ENCODE measurements around the gene RAI1. TPM values are rescaled to one million over a fixed set of nuclear protein-coding genes. Genes with fewer than 3 reads are reported as not detected.

Gene RAI1
- total RNA-seq, 1 donor = 16.0 TPM

DNA sequence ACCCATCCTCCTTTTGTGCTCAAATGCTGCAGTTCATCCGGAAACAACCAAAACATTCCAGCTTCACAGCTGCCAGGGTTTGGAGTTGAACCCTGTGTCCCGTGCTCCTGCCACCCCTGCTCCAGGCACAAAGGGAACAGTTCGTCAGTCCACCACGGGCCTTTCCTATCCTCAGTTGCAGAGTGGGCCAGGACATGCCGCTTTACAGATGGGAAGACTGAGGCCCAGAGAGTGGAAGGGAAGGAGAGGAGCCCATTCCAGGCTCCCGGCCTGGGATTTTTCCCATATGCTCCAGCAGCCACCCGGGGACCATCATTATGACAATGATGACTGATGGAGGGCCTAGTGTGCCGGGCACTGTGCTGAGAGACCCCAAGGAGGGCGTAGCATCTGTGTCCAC, 27.6 kb downstream of the RAI1 start:
- TF ChIP-seq, protein P1, sequence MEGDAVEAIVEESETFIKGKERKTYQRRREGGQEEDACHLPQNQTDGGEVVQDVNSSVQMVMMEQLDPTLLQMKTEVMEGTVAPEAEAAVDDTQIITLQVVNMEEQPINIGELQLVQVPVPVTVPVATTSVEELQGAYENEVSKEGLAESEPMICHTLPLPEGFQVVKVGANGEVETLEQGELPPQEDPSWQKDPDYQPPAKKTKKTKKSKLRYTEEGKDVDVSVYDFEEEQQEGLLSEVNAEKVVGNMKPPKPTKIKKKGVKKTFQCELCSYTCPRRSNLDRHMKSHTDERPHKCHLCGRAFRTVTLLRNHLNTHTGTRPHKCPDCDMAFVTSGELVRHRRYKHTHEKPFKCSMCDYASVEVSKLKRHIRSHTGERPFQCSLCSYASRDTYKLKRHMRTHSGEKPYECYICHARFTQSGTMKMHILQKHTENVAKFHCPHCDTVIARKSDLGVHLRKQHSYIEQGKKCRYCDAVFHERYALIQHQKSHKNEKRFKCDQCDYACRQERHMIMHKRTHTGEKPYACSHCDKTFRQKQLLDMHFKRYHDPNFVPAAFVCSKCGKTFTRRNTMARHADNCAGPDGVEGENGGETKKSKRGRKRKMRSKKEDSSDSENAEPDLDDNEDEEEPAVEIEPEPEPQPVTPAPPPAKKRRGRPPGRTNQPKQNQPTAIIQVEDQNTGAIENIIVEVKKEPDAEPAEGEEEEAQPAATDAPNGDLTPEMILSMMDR (IDR thresholded peaks at IDR 0.05; ENCODE audit: insufficient read depth, low read depth, low read length) = no peak
- no peak for DNase-seq (ENCODE audit: low read depth)
- no peak overlapping the region for H3K4me3 ChIP-seq (ENCODE audit: low read depth, low read length)

- TF ChIP-seq, protein P1 (IDR thresholded peaks at IDR 0.05; ENCODE audit: insufficient read depth, low read depth, low read length) = no peak
- H3K4me3 ChIP-seq (ENCODE audit: low read depth, low read length) = no peak overlapping the region
- DNase-seq (ENCODE audit: low read depth) = no peak
Measured at GRCh38 chr17:17709815-17710321, 28.6 kb downstream of the RAI1 start.

- no peak for DNase-seq (ENCODE audit: low read depth)
- no peak overlapping the region for H3K4me3 ChIP-seq (ENCODE audit: low read depth, low read length)
- TF ChIP-seq, protein P1 (IDR thresholded peaks at IDR 0.05; ENCODE audit: insufficient read depth, low read depth, low read length) = no peak
Measured at GRCh38 chr17:17710355-17710727, 29.1 kb downstream of the RAI1 start.

DNA sequence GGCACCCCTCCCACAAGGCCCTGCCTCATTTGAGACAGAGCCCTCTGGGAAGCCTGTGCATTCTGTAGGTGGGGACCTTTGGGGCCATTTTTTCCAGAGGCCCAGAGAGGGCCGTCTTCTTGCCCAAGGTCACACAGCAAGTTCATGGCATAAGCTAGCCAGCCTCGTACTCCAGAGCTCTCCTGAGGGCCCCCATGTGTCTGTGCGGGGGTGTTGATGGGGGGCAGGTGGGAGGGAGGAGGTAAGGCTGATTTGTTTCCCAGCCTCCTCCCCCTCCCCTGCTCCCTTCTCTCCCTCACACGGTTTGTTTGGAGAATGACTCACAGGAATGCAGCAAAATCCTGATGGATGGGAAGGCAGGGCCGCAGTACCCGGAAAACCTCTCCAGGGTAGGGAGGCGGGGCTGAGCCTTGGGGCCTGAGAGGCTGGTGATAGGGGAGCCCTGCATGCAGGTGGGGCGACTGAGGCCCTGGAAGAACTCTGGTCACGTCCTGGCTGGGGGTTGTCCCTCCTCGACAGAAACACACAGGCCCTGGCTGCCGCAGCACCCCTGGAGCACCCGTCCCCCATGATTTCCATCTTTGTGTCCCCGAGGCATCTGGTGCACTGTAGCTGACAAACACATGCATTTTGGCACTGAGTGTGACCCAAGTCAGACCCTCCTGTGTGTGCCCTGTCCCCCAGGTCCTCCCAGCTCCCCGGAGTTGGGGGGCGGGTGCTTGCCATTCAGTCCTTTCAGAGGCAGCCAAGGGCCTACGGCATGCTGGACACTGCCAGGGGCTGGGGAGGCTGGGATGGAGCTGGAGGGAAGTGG, 29.7 kb downstream of the RAI1 start:
- H3K4me3 ChIP-seq (ENCODE audit: low read depth, low read length) = no peak overlapping the region
- peak; percentile 90 for DNase-seq (ENCODE audit: low read depth)
- TF ChIP-seq, protein P1 (IDR thresholded peaks at IDR 0.05; ENCODE audit: insufficient read depth, low read depth, low read length) = no peak

DNA sequence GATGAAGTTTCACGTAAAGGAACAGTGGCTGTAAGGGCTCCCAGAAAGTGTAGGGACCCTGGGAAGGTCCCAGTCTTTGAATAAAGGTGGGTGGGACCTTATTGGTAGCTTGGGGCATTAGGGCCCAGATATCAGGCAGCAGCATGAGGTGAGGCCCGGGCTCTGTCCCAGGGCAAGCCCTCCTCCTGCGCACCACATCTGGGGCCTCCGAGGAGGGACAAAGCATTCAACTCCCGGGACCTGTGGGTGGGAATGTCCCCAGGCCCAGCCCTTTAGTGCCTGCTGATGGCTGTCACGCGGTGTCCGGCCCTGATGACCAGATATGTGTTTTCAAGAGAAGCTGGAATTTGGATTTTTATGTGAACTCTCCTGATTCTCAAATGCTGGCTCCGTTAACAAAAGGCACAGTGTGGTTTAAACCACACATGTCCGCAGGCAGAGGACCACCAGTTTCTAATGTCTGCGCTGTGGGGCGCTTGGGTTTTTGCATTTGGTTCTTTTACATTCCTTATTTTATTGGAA, 30.4 kb downstream of the RAI1 start:
- DNase-seq (ENCODE audit: low read depth) = peak; percentile 61
- H3K4me3 ChIP-seq (ENCODE audit: low read depth, low read length) = no peak overlapping the region
- TF ChIP-seq, protein P1 (IDR thresholded peaks at IDR 0.05; ENCODE audit: insufficient read depth, low read depth, low read length) = no peak

DNA sequence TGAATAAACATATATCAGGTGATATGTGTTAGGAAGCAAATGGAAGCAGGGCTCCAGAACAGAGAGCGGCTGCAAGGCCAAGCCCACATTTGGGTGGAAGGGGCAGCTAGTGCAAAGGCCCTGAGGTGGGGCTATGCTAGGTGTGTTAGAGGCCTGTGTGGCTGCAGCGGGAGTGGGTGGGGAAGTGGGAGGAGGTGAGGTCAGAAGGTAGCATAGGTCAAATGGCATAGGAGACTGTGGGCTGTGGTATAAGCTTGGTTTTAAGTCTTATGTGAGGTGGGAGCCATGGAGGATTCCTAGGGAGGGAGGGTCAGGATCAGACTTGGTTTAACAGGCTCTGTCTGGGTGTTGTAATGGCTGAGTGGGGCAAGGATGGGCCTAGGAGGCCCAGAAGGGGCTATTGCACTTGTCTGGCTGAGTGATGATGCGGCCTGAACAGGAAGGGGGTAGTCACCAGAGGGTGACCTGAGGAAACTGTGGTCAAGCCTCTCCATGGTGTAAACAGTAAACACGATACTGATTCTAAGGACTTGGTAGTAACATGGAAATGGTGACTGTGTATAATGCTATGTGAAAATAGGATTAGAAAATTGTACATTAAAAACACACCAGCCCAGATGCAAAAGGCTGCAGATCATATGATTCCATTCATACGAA, 31.1 kb downstream of the RAI1 start:
- TF ChIP-seq, protein P1 (IDR thresholded peaks at IDR 0.05; ENCODE audit: insufficient read depth, low read depth, low read length) = no peak
- H3K4me3 ChIP-seq (ENCODE audit: low read depth, low read length) = no peak overlapping the region

More for the DNA sequence above, 31.1 kb downstream of the RAI1 start:
- peak; percentile 95 for DNase-seq (ENCODE audit: low read depth)

Measured in fibroblast of villous mesenchyme (primary cell).